A549 treated with Mapracorat at 1 μM for 4 hours (cell line): ENCODE measurements around the gene KLK2. TPM values are rescaled to one million over a fixed set of nuclear protein-coding genes. Genes with fewer than 3 reads are reported as not detected.

ENCODE experiments used
- total RNA-seq: library from RNA; stranded (reverse); fragments of 200-300 nt; extraction: Qiagen RNA extraction; gene quantifications from 5 replicates; pipeline ENCODE4 v1.2.3, GENCODE V29; 2022

Gene KLK2
- total RNA-seq = 0.40 TPM in 1 of 5 replicates, not detected in the others

GRCh38 chr19:50873056-50873455 lies at the start of gene KLK2:
TSS of gene KLK2 (plus strand) at chr19:50873439. CDS start at chr19:50873474, 35 bp downstream.

GRCh38 chr19:50833117-50833801 lies 40.0 kb upstream of the KLK2 start, which contains the start of gene KLK15:
TSS of gene KLK15 (minus strand) at chr19:50833574. CDS start at chr19:50831492, 2,082 bp downstream.

DNA sequence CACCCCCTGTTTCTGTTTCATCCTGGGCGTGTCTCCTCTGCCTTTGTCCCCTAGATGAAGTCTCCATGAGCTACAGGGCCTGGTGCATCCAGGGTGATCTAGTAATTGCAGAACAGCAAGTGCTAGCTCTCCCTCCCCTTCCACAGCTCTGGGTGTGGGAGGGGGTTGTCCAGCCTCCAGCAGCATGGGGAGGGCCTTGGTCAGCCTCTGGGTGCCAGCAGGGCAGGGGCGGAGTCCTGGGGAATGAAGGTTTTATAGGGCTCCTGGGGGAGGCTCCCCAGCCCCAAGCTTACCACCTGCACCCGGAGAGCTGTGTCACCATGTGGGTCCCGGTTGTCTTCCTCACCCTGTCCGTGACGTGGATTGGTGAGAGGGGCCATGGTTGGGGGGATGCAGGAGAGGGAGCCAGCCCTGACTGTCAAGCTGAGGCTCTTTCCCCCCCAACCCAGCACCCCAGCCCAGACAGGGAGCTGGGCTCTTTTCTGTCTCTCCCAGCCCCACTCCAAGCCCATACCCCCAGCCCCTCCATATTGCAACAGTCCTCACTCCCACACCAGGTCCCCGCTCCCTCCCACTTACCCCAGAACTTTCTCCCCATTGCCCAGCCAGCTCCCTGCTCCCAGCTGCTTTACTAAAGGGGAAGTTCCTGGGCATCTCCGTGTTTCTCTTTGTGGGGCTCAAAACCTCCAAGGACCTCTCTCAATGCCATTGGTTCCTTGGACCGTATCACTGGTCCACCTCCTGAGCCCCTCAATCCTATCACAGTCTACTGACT lies 18.4 kb upstream of the KLK2 start, which contains the start of gene KLK3:
Gene KLK3, plus strand, starts transcription at position 280 of the 775 bp plus-strand sequence. Its CDS starts 41 bp downstream, at position 321.

GRCh38 chr19:50911206-50912101 lies 38.2 kb downstream of the KLK2 start, which contains the start of gene KLK4:
TSS of gene KLK4 (minus strand) at chr19:50911395. CDS start at chr19:50910738, 657 bp downstream.

Other genes with a start within 250 kb of the KLK2 start
- gene SYT3, start 233.6 kb upstream of the KLK2 start, total RNA-seq = 0.33 to 1.0 TPM (median 0.50 TPM) in 5 replicates
- 3.3 to 13.3 TPM (median 11.5 TPM) in 5 replicates for gene C19orf81, start 224.0 kb upstream of the KLK2 start, total RNA-seq
- 0.02 to 0.34 TPM (median 0.20 TPM) in 5 replicates for gene SHANK1, start 153.6 kb upstream of the KLK2 start, total RNA-seq
- gene CLEC11A, start 150.1 kb upstream of the KLK2 start, total RNA-seq = 7.2 to 11.4 TPM (median 10.0 TPM) in 5 replicates
- gene GPR32, start 103.0 kb upstream of the KLK2 start, total RNA-seq = not detected in 5 replicates
- not detected in 5 replicates for gene ACP4, start 83.0 kb upstream of the KLK2 start, total RNA-seq
- 0.20 to 0.21 TPM (median 0.20 TPM) in 3 of 5 replicates, not detected in the others for gene KLK1, start 49.7 kb upstream of the KLK2 start, total RNA-seq
- gene KLK15, start 39.9 kb upstream of the KLK2 start, total RNA-seq = not detected in 5 replicates
- gene KLK3, start 18.5 kb upstream of the KLK2 start, total RNA-seq = not detected in 5 replicates
- gene KLK4, start 38.0 kb downstream of the KLK2 start, total RNA-seq = 0.16 to 0.30 TPM in 2 of 5 replicates, not detected in the others
- not detected in 5 replicates for gene KLK5, start 79.6 kb downstream of the KLK2 start, total RNA-seq
- gene KLK6, start 96.2 kb downstream of the KLK2 start, total RNA-seq = 0.19 to 0.51 TPM (median 0.36 TPM) in 5 replicates
- not detected in 5 replicates for gene KLK7, start 110.5 kb downstream of the KLK2 start, total RNA-seq
- not detected in 5 replicates for gene KLK8, start 128.2 kb downstream of the KLK2 start, total RNA-seq
- gene KLK10, start 146.3 kb downstream of the KLK2 start, total RNA-seq = 0.13 to 0.58 TPM (median 0.29 TPM) in 5 replicates
- gene KLK11, start 153.2 kb downstream of the KLK2 start, total RNA-seq = not detected in 5 replicates
- gene KLK12, start 161.6 kb downstream of the KLK2 start, total RNA-seq = not detected in 5 replicates
- gene KLK13, start 191.7 kb downstream of the KLK2 start, total RNA-seq = 0.15 TPM in 1 of 5 replicates, not detected in the others
- 0.20 to 0.55 TPM (median 0.43 TPM) in 5 replicates for gene KLK14, start 209.4 kb downstream of the KLK2 start, total RNA-seq
- 4.4 to 14.5 TPM (median 14.3 TPM) in 5 replicates for gene CTU1, start 235.0 kb downstream of the KLK2 start, total RNA-seq